ENCODE measurements around the gene SLC25A41. TPM values are rescaled to one million over a fixed set of nuclear protein-coding genes. Genes with fewer than 3 reads are reported as not detected.
A peak's percentile ranks its signal among the peaks of the same experiment; 100 is the strongest.

The SLC25A41 gene
- total and polyA plus RNA-seq, 9 of the 15 experiments (the other 6 are each of a cell fraction or from before 2014, with no cell fraction given), result 0.08 to 4.2 (median 1.6) TPM

DNA sequence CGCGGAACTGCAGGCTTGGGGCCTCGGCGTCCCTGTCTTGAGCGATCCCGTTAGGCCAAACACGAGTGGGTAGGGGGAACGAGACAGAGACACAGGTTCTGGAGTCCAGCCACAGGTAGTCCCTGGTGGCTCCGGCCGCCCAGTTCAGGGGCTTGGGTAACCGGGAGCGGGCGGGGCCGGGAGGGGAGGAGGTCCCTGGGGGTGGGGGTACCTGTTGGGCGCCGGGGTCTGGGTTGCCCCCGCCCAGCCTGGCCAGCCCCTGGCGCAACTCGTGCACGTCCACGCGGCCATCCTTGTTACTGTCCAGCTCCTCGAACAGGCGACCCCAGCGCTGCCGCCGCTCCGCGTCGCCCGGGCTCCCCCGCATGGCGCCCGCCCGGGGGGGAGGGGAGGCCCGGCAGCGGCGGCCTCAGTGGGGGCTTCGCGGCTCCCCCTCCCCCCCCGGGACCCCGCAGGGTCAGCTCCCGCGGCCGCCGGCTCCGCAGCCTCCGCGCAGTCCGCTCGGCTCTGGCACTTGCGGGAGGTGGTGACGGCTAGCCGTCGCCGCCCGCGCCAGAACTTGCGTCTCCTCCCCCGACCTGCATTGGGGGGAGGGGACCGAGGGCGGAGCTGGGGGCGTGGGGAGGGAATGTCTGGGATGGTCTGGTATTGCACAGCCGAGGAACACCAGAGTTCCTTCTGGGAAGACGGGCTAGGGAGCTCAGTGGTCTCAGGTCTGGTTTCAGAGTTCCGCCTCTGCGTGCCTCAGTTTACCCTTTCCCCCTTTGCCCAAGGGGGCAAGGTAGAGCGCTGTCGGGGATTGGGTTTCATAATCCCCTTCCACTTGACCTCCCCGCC lies 25.9 kb upstream of the SLC25A41 start, which contains the start of gene SLC25A23 (continued):
- TF ChIP-seq GATAD2B (IDR thresholded peaks at IDR 0.05; ENCODE audit: borderline replicate concordance), result peak; percentile 74
- TF ChIP-seq NCOA2 (IDR thresholded peaks at IDR 0.05; ENCODE audit: partially characterized antibody in 2 of 2), result no peak
- no peak for TF ChIP-seq DNMT1 (IDR thresholded peaks at IDR 0.05)
- no peak for TF ChIP-seq JUN (IDR thresholded peaks at IDR 0.05; ENCODE audit: borderline replicate concordance, low read depth, low read length)
- no peak for TF ChIP-seq JUN (CRISPR knock-in tag; IDR thresholded peaks at IDR 0.05; ENCODE audit: borderline replicate concordance)
- TF ChIP-seq GTF2B (IDR thresholded peaks at IDR 0.05; ENCODE audit: extremely low read depth, insufficient read length), result no peak
- no peak for TF ChIP-seq MEIS2 (IDR thresholded peaks at IDR 0.05; ENCODE audit: partially characterized antibody)
- 0 out of 2 replicates have a peak, but pooled peaks have one; percentile 15 for TF ChIP-seq JUND (IDR thresholded peaks at IDR 0.05; ENCODE audit: borderline replicate concordance, low read depth, low read length)
- no peak for TF ChIP-seq JUND (tag; IDR thresholded peaks at IDR 0.05; ENCODE audit: borderline replicate concordance, low read depth, low read length)
- TF ChIP-seq KHSRP (IDR thresholded peaks at IDR 0.05), result no peak
- TF ChIP-seq ARID3B (CRISPR knock-in tag; IDR thresholded peaks at IDR 0.05; ENCODE audit: borderline replicate concordance), result no peak
- TF ChIP-seq, protein P1, sequence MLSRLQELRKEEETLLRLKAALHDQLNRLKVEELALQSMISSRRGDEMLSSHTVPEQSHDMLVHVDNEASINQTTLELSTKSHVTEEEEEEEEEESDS (CRISPR knock-in tag; IDR thresholded peaks at IDR 0.05), result no peak
- no peak for TF ChIP-seq NFRKB (IDR thresholded peaks at IDR 0.05; ENCODE audit: low read depth)
- TF ChIP-seq BDP1 (IDR thresholded peaks at IDR 0.05; ENCODE audit: insufficient read depth, insufficient read length), result no peak
- TF ChIP-seq CGGBP1 (CRISPR knock-in tag; IDR thresholded peaks at IDR 0.05), result no peak
- no peak for TF ChIP-seq DMBX1 (CRISPR knock-in tag; IDR thresholded peaks at IDR 0.05; ENCODE audit: borderline replicate concordance)
- TF ChIP-seq CREB3L1 (IDR thresholded peaks at IDR 0.05; ENCODE audit: borderline replicate concordance, low read depth), result 0 out of 2 replicates have a peak, but pooled peaks have one; percentile 11
- TF ChIP-seq ZNF133 (CRISPR knock-in tag; IDR thresholded peaks at IDR 0.05), result 0 out of 2 replicates have a peak, but pooled peaks have one; percentile 62
- no peak for TF ChIP-seq SIRT6 (IDR thresholded peaks at IDR 0.05; ENCODE audit: low read depth, low read length)
- TF ChIP-seq EWSR1 (IDR thresholded peaks at IDR 0.05; ENCODE audit: borderline replicate concordance, low read depth, partially characterized antibody), result no peak
- TF ChIP-seq TAF7 (tag; IDR thresholded peaks at IDR 0.05), result no peak
- TF ChIP-seq CXXC5 (CRISPR knock-in tag; IDR thresholded peaks at IDR 0.05), result peak; percentile 67
- TF ChIP-seq MCM2 (IDR thresholded peaks at IDR 0.05; ENCODE audit: low read depth), result no peak
- TF ChIP-seq NR2C2 (CRISPR knock-in tag; IDR thresholded peaks at IDR 0.05), result no peak
- TF ChIP-seq NR2C2 (tag; IDR thresholded peaks at IDR 0.05), result peak; percentile 33; the same call in 1 of the 2 replicates
